ENCODE results near the gene PSMD7. TPM values are rescaled to one million over a fixed set of nuclear protein-coding genes. Genes with fewer than 3 reads are reported as not detected.

The PSMD7 gene
- total RNA-seq, 1 donor, result 64.1 TPM

DNA sequence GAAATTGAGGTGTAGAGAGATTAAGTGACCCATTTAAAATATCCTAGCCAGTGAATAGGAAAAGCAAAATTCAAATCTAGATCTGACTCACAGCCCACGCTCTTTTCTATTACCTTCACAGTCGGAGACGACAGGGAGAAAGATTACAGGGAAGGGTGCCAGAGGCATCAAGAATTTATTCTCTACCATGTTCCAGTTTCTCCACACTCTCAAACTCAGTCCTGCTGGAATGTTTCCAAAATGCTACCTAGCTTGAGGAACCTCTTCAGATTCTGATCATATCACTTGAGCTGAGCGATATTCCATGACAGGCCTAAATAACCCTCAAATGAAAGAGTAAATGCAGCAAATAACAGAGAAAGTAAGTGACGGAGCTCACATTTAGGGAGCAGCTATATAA is 5.4 kb upstream of the PSMD7 start:
- no peak for DNase-seq (ENCODE audit: insufficient read length, low spot score, missing footprints)
- Histone ChIP-seq H3K9me3 (ENCODE audit: low read depth, low read length) (peaks cover 3% of the 10 kb centered on the region), H3K27ac (ENCODE audit: low read depth, low read length) (no peak overlapping the region), H3K27me3 (ENCODE audit: insufficient read depth, low read length) (no peaks in the 10 kb centered on the region), H3K4me3 (ENCODE audit: insufficient read depth, low read length) (no peak overlapping the region), H4K20me1 (ENCODE audit: insufficient read depth, low read length) (no peaks in the 10 kb centered on the region), H2AFZ (ENCODE audit: low read length) (no peak overlapping the region), H3K79me2 (ENCODE audit: insufficient read depth, low read length) (no peaks in the 10 kb centered on the region), H3K4me2 (ENCODE audit: insufficient read depth, low read length) (no peak overlapping the region), H3K36me3 (ENCODE audit: insufficient read depth, low read length) (no peaks in the 10 kb centered on the region), H3K4me1 (ENCODE audit: insufficient read depth, low read length) (peaks cover 6% of the 10 kb centered on the region)
- TF ChIP-seq, protein P1, sequence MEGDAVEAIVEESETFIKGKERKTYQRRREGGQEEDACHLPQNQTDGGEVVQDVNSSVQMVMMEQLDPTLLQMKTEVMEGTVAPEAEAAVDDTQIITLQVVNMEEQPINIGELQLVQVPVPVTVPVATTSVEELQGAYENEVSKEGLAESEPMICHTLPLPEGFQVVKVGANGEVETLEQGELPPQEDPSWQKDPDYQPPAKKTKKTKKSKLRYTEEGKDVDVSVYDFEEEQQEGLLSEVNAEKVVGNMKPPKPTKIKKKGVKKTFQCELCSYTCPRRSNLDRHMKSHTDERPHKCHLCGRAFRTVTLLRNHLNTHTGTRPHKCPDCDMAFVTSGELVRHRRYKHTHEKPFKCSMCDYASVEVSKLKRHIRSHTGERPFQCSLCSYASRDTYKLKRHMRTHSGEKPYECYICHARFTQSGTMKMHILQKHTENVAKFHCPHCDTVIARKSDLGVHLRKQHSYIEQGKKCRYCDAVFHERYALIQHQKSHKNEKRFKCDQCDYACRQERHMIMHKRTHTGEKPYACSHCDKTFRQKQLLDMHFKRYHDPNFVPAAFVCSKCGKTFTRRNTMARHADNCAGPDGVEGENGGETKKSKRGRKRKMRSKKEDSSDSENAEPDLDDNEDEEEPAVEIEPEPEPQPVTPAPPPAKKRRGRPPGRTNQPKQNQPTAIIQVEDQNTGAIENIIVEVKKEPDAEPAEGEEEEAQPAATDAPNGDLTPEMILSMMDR (IDR thresholded peaks at IDR 0.05; ENCODE audit: extremely low read depth, low read depth, low read length), result no peak

DNA sequence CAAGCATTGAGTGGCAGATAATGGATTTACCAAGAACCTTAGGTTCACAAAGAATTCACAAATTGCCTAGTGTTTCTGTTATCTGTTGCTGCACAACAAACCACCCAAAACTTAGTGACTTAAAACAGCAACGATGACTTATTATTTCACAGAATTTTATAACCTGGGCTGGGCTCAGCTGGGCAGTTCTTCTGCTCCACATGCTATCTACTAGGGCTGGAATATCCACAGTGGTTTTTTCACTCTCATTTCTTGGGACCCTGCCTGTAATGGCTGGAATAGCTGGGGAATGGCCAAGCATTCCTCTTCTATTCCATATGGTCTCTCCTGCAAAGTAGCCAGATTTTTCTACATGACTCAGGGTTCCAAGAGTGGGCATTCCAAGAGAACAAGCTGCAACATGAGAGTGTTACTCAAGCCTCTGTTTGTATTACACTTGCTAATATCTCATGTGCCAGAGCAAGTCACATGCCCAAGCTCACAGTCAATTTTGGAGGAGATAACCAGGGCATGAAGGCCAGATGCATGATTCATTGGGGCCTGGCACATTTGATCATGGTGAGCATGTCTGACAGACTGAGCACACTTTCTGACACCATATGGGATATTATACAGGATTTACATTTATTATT is 4.9 kb upstream of the PSMD7 start:
- DNase-seq (ENCODE audit: insufficient read length, low spot score, missing footprints), result no peak
- Histone ChIP-seq H3K9me3 (ENCODE audit: low read depth, low read length) (peaks cover 3% of the 10 kb centered on the region), H3K27me3 (ENCODE audit: insufficient read depth, low read length) (no peaks in the 10 kb centered on the region), H3K4me1 (ENCODE audit: insufficient read depth, low read length) (peaks cover 6% of the 10 kb centered on the region), H3K79me2 (ENCODE audit: insufficient read depth, low read length) (peaks cover 2% of the 10 kb centered on the region), H2AFZ (ENCODE audit: low read length) (no peak overlapping the region), H3K4me3 (ENCODE audit: insufficient read depth, low read length) (no peak overlapping the region), H3K4me2 (ENCODE audit: insufficient read depth, low read length) (no peak overlapping the region), H3K36me3 (ENCODE audit: insufficient read depth, low read length) (no peaks in the 10 kb centered on the region), H4K20me1 (ENCODE audit: insufficient read depth, low read length) (no peaks in the 10 kb centered on the region), H3K27ac (ENCODE audit: low read depth, low read length) (no peak overlapping the region)
- TF ChIP-seq, protein P1 (IDR thresholded peaks at IDR 0.05; ENCODE audit: extremely low read depth, low read depth, low read length), result no peak

DNA sequence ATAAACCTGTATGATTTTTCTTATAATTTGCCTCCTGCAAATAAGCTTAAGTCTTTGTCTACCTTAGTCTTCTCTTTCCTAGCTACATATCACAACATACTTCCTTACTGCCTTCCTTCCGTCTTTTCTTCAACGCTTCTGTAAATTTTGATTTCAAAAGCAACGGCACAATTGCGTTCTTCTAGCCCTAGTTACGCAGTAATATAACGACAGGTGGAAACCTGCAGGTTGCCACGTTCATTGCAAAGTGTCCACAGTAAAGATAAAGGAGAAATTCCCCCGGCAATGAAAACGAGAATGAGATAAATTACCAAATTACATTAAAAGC is 546 bp upstream of the PSMD7 start:
- H3K27ac ChIP-seq (ENCODE audit: low read depth, low read length), result peak overlapping the region; percentile 98
- peak overlapping the region; percentile 89 for H2AFZ ChIP-seq (ENCODE audit: low read length)
- peak overlapping the region; percentile 92 for H3K4me2 ChIP-seq (ENCODE audit: insufficient read depth, low read length)
- H3K4me3 ChIP-seq (ENCODE audit: insufficient read depth, low read length), result peak overlapping the region; percentile 99
- H3K27me3 ChIP-seq (ENCODE audit: insufficient read depth, low read length), result no peaks in the 10 kb centered on the region
- TF ChIP-seq, protein P1 (IDR thresholded peaks at IDR 0.05; ENCODE audit: extremely low read depth, low read depth, low read length), result no peak
- peaks cover 43% of the 10 kb centered on the region for H3K79me2 ChIP-seq (ENCODE audit: insufficient read depth, low read length)
- peaks cover 3% of the 10 kb centered on the region for H3K9me3 ChIP-seq (ENCODE audit: low read depth, low read length)
- peaks cover 9% of the 10 kb centered on the region for H4K20me1 ChIP-seq (ENCODE audit: insufficient read depth, low read length)
- peaks cover 16% of the 10 kb centered on the region for H3K4me1 ChIP-seq (ENCODE audit: insufficient read depth, low read length)
- peaks cover 18% of the 10 kb centered on the region for H3K36me3 ChIP-seq (ENCODE audit: insufficient read depth, low read length)
- peak; percentile 49 for DNase-seq (ENCODE audit: insufficient read length, low spot score, missing footprints)

DNA sequence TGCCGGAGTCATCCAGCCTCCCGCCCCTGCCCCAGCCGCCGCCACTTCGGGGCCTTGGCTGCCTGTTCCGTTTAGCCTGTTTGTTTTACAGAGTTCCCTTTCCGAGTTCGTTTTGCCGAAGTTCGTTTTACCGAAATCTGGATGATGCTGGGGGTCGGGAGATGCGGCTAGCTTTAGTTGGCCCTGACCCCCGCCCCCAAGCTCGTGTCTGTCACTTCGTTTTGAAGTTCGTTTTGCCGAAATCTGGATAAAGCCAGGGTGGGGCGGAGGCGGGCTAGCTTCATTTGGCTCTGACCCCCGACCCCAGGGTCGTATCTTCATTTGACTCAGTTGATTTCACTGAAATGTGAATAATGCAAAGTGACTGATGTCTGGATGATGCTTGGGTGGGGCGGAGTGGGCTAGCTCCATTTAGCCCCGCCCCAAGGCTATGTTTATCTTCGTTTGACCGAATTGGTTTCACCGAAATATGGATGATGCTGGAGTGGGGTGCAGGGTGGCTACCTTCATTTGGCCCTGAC is 591 bp downstream of the PSMD7 start:
- Histone ChIP-seq H3K27me3 (ENCODE audit: insufficient read depth, low read length) (no peaks in the 10 kb centered on the region), H3K9me3 (ENCODE audit: low read depth, low read length) (no peaks in the 10 kb centered on the region), H3K79me2 (ENCODE audit: insufficient read depth, low read length) (peaks cover 45% of the 10 kb centered on the region), H3K4me2 (ENCODE audit: insufficient read depth, low read length) (peak overlapping the region; percentile 92), H2AFZ (ENCODE audit: low read length) (peak overlapping the region; percentile 89), H3K27ac (ENCODE audit: low read depth, low read length) (peak overlapping the region; percentile 98), H3K4me1 (ENCODE audit: insufficient read depth, low read length) (peaks cover 16% of the 10 kb centered on the region), H4K20me1 (ENCODE audit: insufficient read depth, low read length) (peaks cover 9% of the 10 kb centered on the region), H3K4me3 (ENCODE audit: insufficient read depth, low read length) (peak overlapping the region; percentile 99), H3K36me3 (ENCODE audit: insufficient read depth, low read length) (peaks cover 30% of the 10 kb centered on the region)
- TF ChIP-seq, protein P1 (IDR thresholded peaks at IDR 0.05; ENCODE audit: extremely low read depth, low read depth, low read length), result no peak
- DNase-seq (ENCODE audit: insufficient read length, low spot score, missing footprints), result no peak

Measured in osteoblast (primary cell).